PC-9 (cell line): ENCODE measurements around the gene CCDC170. TPM values are rescaled to one million over a fixed set of nuclear protein-coding genes. Genes with fewer than 3 reads are reported as not detected.

Experiments used
- BruUV-seq: library from RNA; stranded (reverse); fragments of 400-500 nt; replicated peaks from 2 replicates; lab custom pipeline; 2021; lab: Mats Ljungman, UMichigan
- CTCF ChIA-PET: fragments of 300-600 bp; sonication (Branson Sonifier 250); formaldehyde crosslinking; loops from one replicate; lab custom pipeline; 2022; ENCODE audit warnings: antibody characterized with exemption; lab: Charles Lee
- POLR2A ChIA-PET: fragments of 300-600 bp; sonication (Branson Sonifier 250); formaldehyde crosslinking; loops from one replicate; lab custom pipeline; 2022; ENCODE audit warnings: antibody characterized with exemption; ENCODE audit not compliant: unreplicated experiment; lab: Charles Lee
- DNase-seq, 2 experiments: peaks; one replicate each; pipeline versions ENCODE4 v3.0.0 to v3.0.0-alpha.2; 2015 to 2022; ENCODE audit warnings: mixed read lengths in 1 of 2
- H2AFZ ChIP-seq: fragments of 200-600 bp; sonication (generic); 2 replicates; pipeline ENCODE4 v1.8.1; 2017; ENCODE audit warnings: antibody characterized with exemption
- H3F3A ChIP-seq: fragments of 200-600 bp; sonication (generic); 2 replicates; pipeline ENCODE4 v1.8.1; 2017; ENCODE audit warnings: antibody characterized with exemption, mild to moderate bottlenecking, low read depth; ENCODE audit not compliant: insufficient read depth
- H3K27ac ChIP-seq: fragments of 200-600 bp; sonication (generic); 2 replicates; pipeline ENCODE4 v1.6.1; 2016; ENCODE audit warnings: mixed run types
- H3K27me3 ChIP-seq: fragments of 200-600 bp; sonication (generic); 2 replicates; pipeline ENCODE4 v1.6.1; 2016; ENCODE audit warnings: low read depth, mixed run types; ENCODE audit not compliant: insufficient read depth
- H3K36me3 ChIP-seq: fragments of 200-600 bp; sonication (generic); 2 replicates; pipeline ENCODE4 v1.6.1; 2016; ENCODE audit warnings: low read depth, mixed run types
- H3K4me1 ChIP-seq: fragments of 200-600 bp; sonication (generic); replicated peaks from 2 replicates; pipeline ENCODE4 v1.6.1; 2016; ENCODE audit warnings: mixed run types; ENCODE audit not compliant: insufficient read depth
- H3K4me2 ChIP-seq: fragments of 200-600 bp; sonication (generic); 2 replicates; pipeline ENCODE4 v1.6.1; 2017; ENCODE audit warnings: mixed run types
- H3K4me3 ChIP-seq: fragments of 200-600 bp; sonication (generic); 2 replicates; pipeline ENCODE4 v1.6.1; 2016; ENCODE audit warnings: mixed run types
- H3K79me2 ChIP-seq: fragments of 200-600 bp; sonication (generic); 2 replicates; pipeline ENCODE4 v1.6.1; 2017; ENCODE audit warnings: low read depth, mixed run types
- H3K9me2 ChIP-seq: fragments of 200-600 bp; sonication (generic); 2 replicates; pipeline ENCODE4 v1.8.1; 2017; ENCODE audit warnings: mild to moderate bottlenecking; ENCODE audit not compliant: insufficient read depth
- H3K9me3 ChIP-seq: fragments of 200-600 bp; sonication (generic); 2 replicates; pipeline ENCODE4 v1.8.1; 2016; ENCODE audit warnings: low read depth; ENCODE audit not compliant: insufficient read depth
- H4K20me1 ChIP-seq: fragments of 200-600 bp; sonication (generic); 2 replicates; pipeline ENCODE4 v1.8.1; 2017; ENCODE audit not compliant: insufficient read depth
- CTCF ChIP-seq: fragments of 200-600 bp; sonication (generic); conservative IDR thresholded peaks from 2 replicates; pipeline ENCODE4 v1.6.1; 2017; ENCODE audit warnings: mixed run types, antibody characterized with exemption, mild to moderate bottlenecking, moderate library complexity
- EZH2 ChIP-seq: fragments of 200-600 bp; sonication (generic); IDR thresholded peaks from 2 replicates; pipeline ENCODE4 v1.8.0; 2017; ENCODE audit warnings: antibody characterized with exemption, low read depth
- intact Hi-C: fragments of 100-400 bp; cut with micrococcal nuclease; formaldehyde crosslinking; loops from one replicate; pipeline ENCODE4 v1.10.0; 2022; ENCODE audit not compliant: unreplicated experiment
- total RNA-seq: library from RNA; stranded (reverse); gene quantifications from 2 replicates; pipeline ENCODE4 v1.2.3, GENCODE V29; 2021

Gene CCDC170
- total RNA-seq, 1 experiment from 2014 or later: 1.6 TPM

DNA sequence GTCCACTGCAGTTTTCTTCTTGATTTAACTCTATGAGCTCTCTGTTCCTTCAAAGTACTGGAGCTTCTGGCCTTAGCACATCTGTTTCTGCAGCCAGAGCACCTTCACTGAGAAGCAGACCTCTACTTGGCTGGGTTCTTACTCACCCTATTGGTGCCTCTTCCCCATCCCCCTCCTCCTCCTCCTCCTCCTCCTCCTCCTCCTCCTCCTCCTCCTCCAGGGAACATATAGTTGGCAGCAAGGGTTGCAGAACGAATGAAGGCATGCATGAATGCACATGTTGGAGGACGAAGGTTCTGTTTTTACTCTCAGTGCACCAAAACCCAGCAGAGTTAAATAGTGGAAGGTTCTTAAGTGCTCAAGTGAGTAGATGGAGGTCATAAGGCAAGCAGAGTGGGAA lies 172.7 kb downstream of the CCDC170 start:
- H3K4me3 ChIP-seq: no peak overlapping the region
- BruUV-seq: no TSS peak
- DNase-seq: no peak
- H2AFZ ChIP-seq: no peak overlapping the region
- TF ChIP-seq CTCF (no peak), EZH2 (no peak)
- no peaks in the 10 kb centered on the region for H4K20me1 ChIP-seq
- no peaks in the 10 kb centered on the region for H3K27me3 ChIP-seq
- POLR2A ChIA-PET: no interaction called here
- H3K9me3 ChIP-seq: 0 out of 2 replicates have a peak, but pooled peaks cover 4% of the 10 kb centered on the region
- no peak overlapping the region for H3K27ac ChIP-seq
- intact Hi-C loops: loop anchor here (5.0 kb wide), 1 partner anchor 214 kb away; the partner anchor contains the start of gene RMND1
- no peaks in the 10 kb centered on the region for H3K36me3 ChIP-seq
- no peaks in the 10 kb centered on the region for H3K9me2 ChIP-seq
- no peaks in the 10 kb centered on the region for H3K79me2 ChIP-seq
- peaks cover 11% of the 10 kb centered on the region; the same call in 1 of the 2 replicates for H3F3A ChIP-seq
- CTCF ChIA-PET: no interaction called here
- H3K4me2 ChIP-seq: no peak overlapping the region
- H3K4me1 ChIP-seq: peaks cover 24% of the 10 kb centered on the region

- no TSS peak for BruUV-seq
- H3K9me2 ChIP-seq: no peaks in the 10 kb centered on the region
- no peak for DNase-seq
- H3K4me3 ChIP-seq: peak overlapping the region; percentile 4; the same call in 1 of the 2 replicates
- H3K27me3 ChIP-seq: no peaks in the 10 kb centered on the region
- peaks cover 11% of the 10 kb centered on the region; the same call in 1 of the 2 replicates for H3F3A ChIP-seq
- ChIA-PET CTCF (interaction anchor here (0.6 to 0.7 kb wide), 2 partner anchors 233 to 998 kb away, joined by 3 to 4 read pairs; no protein-coding TSS in a partner anchor), POLR2A (interaction anchor here (0.6 kb wide), 2 partner anchors 34 to 601 kb away, joined by 5 to 23 read pairs; no protein-coding TSS in a partner anchor)
- H3K79me2 ChIP-seq: no peaks in the 10 kb centered on the region
- TF ChIP-seq EZH2 (no peak), CTCF (no peak)
- peaks cover 24% of the 10 kb centered on the region for H3K4me1 ChIP-seq
- H3K4me2 ChIP-seq: peak overlapping the region; percentile 71
- H3K27ac ChIP-seq: peak overlapping the region; percentile 82
- intact Hi-C loops: loop anchor here (5.0 kb wide), 1 partner anchor 217 kb away; the partner anchor contains the start of gene RMND1
- no peaks in the 10 kb centered on the region for H4K20me1 ChIP-seq
- no peaks in the 10 kb centered on the region for H3K9me3 ChIP-seq
- no peaks in the 10 kb centered on the region for H3K36me3 ChIP-seq
- peak overlapping the region; percentile 72; the same call in 1 of the 2 replicates for H2AFZ ChIP-seq
Observed at GRCh38 chr6:151669208-151669560, 175.4 kb downstream of the CCDC170 start.

DNA sequence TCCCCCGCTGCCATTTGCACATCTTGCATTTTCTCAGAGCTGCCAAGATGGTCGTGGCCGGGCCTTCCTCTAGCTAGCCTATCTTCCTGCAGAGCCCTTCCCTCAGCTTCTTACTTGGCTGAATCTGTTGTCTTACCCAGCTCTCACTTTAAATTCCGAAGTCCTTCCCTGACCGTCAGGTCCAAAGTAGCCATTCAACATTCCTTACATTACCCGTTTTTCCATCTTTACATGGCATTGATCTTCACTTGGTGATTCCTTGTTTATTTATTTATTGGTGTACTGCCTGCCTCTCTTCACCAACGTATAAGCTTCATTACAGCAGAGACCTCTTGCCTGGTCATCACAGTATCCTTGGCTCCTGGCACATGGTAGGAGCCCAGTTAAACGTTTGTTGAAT lies 176.3 kb downstream of the CCDC170 start:
- CTCF ChIA-PET: no interaction called here
- Histone ChIP-seq H3K4me2 (no peak overlapping the region; the same call in 1 of the 2 replicates), H3K9me2 (no peaks in the 10 kb centered on the region), H3K4me1 (peaks cover 24% of the 10 kb centered on the region), H4K20me1 (no peaks in the 10 kb centered on the region), H3K9me3 (no peaks in the 10 kb centered on the region), H3K27ac (no peak overlapping the region), H3K79me2 (no peaks in the 10 kb centered on the region), H3F3A (peaks cover 11% of the 10 kb centered on the region; the same call in 1 of the 2 replicates), H3K27me3 (no peaks in the 10 kb centered on the region), H3K36me3 (no peaks in the 10 kb centered on the region), H2AFZ (no peak overlapping the region), H3K4me3 (no peak overlapping the region)
- intact Hi-C loops: no loop called here
- BruUV-seq: no TSS peak
- no peak for TF ChIP-seq CTCF
- no peak for TF ChIP-seq EZH2
- POLR2A ChIA-PET: no interaction called here
- DNase-seq: no peak

Other genes with a start within 250 kb of the CCDC170 start
- gene ZBTB2, start 102.5 kb upstream of the CCDC170 start, total RNA-seq: 7.3 and 8.9 TPM in 2 replicates
- gene RMND1, start 41.9 kb upstream of the CCDC170 start, total RNA-seq: 17.6 and 19.3 TPM in 2 replicates